Mesendoderm (in vitro differentiated cells): ENCODE measurements around the gene B9D1.

Experiments used
- DNase-seq: peaks from one replicate; pipeline ENCODE4 v3.0.0; 2013
- H2AK5ac ChIP-seq: 2 replicates; pipeline ENCODE4 v1.6.1; 2013; ENCODE audit warnings: low read length, inconsistent platforms
- H2BK120ac ChIP-seq: 2 replicates; pipeline ENCODE4 v1.6.1; 2013; ENCODE audit warnings: low read depth, mild to moderate bottlenecking, low read length, moderate library complexity, mixed read lengths
- H2BK15ac ChIP-seq: replicated peaks from 2 replicates; pipeline ENCODE4 v1.6.1; 2013; ENCODE audit warnings: low read depth, mild to moderate bottlenecking, moderate library complexity
- H2BK5ac ChIP-seq: 2 replicates; pipeline ENCODE4 v1.6.1; 2013; ENCODE audit warnings: low read length, inconsistent platforms
- H3K18ac ChIP-seq: 2 replicates; pipeline ENCODE4 v1.6.1; 2013; ENCODE audit warnings: mild to moderate bottlenecking, low read length, mixed read lengths
- H3K23ac ChIP-seq: one replicate; pipeline ENCODE4 v1.6.1; 2013; ENCODE audit warnings: low read length
- H3K27ac ChIP-seq: 2 replicates; pipeline ENCODE4 v1.5.1; 2013; ENCODE audit warnings: low read depth, mild to moderate bottlenecking, inconsistent platforms, low read length, moderate library complexity
- H3K27me3 ChIP-seq: 2 replicates; pipeline ENCODE4 v1.6.1; 2013; ENCODE audit warnings: low read length, control low read depth, mild to moderate bottlenecking, inconsistent platforms; ENCODE audit not compliant: insufficient read depth, poor library complexity
- H3K36me3 ChIP-seq: 2 replicates; pipeline ENCODE4 v1.6.1; 2013; ENCODE audit warnings: low read length, inconsistent platforms; ENCODE audit not compliant: control insufficient read depth, insufficient read depth
- H3K4ac ChIP-seq: one replicate; pipeline ENCODE4 v1.6.1; 2013; ENCODE audit warnings: low read depth, mild to moderate bottlenecking, low read length, moderate library complexity
- H3K4me1 ChIP-seq: 2 replicates; pipeline ENCODE4 v1.6.1; 2013; ENCODE audit warnings: low read depth, low read length, inconsistent platforms; ENCODE audit not compliant: control insufficient read depth
- H3K4me2 ChIP-seq: 2 replicates; pipeline ENCODE4 v1.6.1; 2013; ENCODE audit warnings: low read length
- H3K4me3 ChIP-seq: 2 replicates; pipeline ENCODE4 v1.5.1; 2013; ENCODE audit warnings: mild to moderate bottlenecking, low read length
- H3K56ac ChIP-seq: one replicate; pipeline ENCODE4 v1.6.1; 2013; ENCODE audit warnings: low read length
- H3K79me1 ChIP-seq: 2 replicates; pipeline ENCODE4 v1.6.1; 2013; ENCODE audit warnings: low read length, inconsistent platforms
- H3K79me2 ChIP-seq: 2 replicates; pipeline ENCODE4 v1.6.1; 2013; ENCODE audit warnings: mild to moderate bottlenecking, low read length; ENCODE audit not compliant: control insufficient read depth, insufficient read depth
- H3K9ac ChIP-seq: 2 replicates; pipeline ENCODE4 v1.6.1; 2013; ENCODE audit warnings: low read length, inconsistent platforms
- H4K5ac ChIP-seq: one replicate; pipeline ENCODE4 v1.6.1; 2013; ENCODE audit warnings: low read length
- H4K8ac ChIP-seq: one replicate; pipeline ENCODE4 v1.6.1; 2013; ENCODE audit warnings: low read depth, mild to moderate bottlenecking, control low read depth, low read length, moderate library complexity
- WGBS: extraction: QIAGEN DNeasy Blood & Tissue Kit; methylation state at CpG from one replicate; pipeline ENCODE4 v1.1.7; 2013; ENCODE audit warnings: low lambda C conversion rate, missing lambda C conversion rate; ENCODE audit not compliant: insufficient coverage; ENCODE audit errors: extremely low coverage; 5-methylcytosine and 5-hydroxymethylcytosine counted together

The B9D1 gene

DNA sequence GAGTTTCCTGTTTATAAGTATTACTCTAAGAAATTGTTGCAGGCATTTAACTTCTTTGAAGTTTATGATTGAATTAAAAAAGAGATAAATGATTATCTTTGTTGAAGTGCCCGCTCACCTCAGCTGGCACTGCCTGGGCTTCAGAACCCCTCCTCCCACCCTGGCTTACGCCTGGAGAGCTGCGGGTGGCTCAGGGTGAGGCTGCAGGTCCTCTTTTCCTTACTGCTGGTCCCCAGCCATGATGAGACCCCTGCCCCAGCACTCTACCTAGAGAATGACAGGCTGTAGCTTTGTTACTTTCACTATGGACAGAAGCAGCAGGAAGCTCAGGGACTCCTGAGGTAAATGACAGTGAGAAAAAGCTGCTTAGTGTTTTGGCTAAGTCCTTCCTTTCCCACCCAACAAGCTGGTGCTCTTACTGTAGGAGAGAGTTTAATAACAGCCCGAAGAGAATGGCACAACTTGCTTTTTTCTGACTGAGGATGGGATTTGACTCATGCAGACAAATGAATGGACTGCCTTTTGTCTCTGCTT is 63.2 kb downstream of the B9D1 start:
- no peak for DNase-seq
- Histone ChIP-seq H2BK15ac (no peak overlapping the region), H3K79me1 (peaks cover 10% of the 10 kb centered on the region), H3K4me2 (no peak overlapping the region), H2AK5ac (no peak overlapping the region), H3K9ac (no peak overlapping the region), H3K27ac (no peak overlapping the region), H2BK5ac (no peak overlapping the region), H3K4ac (no peak overlapping the region), H3K4me1 (no peaks in the 10 kb centered on the region), H3K27me3 (no peaks in the 10 kb centered on the region), H3K36me3 (no peaks in the 10 kb centered on the region), H3K18ac (no peak overlapping the region), H2BK120ac (no peak overlapping the region), H3K56ac (no peak overlapping the region), H3K4me3 (no peak overlapping the region), H4K8ac (no peak overlapping the region), H4K5ac (no peak overlapping the region), H3K23ac (no peak overlapping the region), H3K79me2 (no peaks in the 10 kb centered on the region)
- WGBS, result no CpG with 5 or more reads among the region's 4 CpGs

DNA sequence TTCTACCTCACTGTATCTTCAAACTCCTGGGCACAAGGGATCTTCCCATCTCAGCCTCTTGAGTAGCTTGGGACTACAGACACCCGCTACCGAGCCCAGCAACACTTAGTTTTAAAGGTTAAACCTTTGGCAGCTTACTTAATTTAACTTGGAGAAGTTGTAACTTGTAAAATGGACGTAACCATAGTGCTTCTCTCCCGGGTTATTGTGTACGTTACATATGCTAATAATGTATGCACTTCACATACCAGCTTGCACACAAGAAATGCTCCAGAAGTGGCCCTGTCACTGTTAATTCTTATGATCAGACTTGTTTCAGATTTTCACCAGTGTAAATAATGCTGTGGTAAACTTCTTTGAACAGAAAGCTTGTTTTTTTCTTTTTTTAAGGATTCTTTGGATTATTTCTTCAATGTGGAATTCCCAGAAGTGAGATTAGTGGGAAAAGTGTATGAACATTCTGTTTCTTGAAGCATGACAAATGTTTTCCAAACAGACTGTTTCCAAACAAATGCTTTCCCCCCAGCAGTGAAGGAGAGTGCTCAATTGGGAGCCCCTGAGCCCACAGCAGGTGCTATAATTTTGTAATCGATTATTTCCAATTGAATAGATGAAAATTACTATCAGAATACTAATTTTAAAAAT is 63.8 kb downstream of the B9D1 start:
- Histone ChIP-seq H4K5ac (no peak overlapping the region), H2AK5ac (no peak overlapping the region), H2BK15ac (no peak overlapping the region), H4K8ac (no peak overlapping the region), H3K4me2 (no peak overlapping the region), H3K18ac (no peak overlapping the region), H3K9ac (no peak overlapping the region), H3K4ac (no peak overlapping the region), H3K4me1 (no peaks in the 10 kb centered on the region), H3K27me3 (no peaks in the 10 kb centered on the region), H3K36me3 (no peaks in the 10 kb centered on the region), H3K79me1 (peaks cover 10% of the 10 kb centered on the region), H2BK120ac (no peak overlapping the region), H3K56ac (no peak overlapping the region), H3K27ac (no peak overlapping the region), H2BK5ac (no peak overlapping the region), H3K4me3 (no peak overlapping the region), H3K79me2 (no peaks in the 10 kb centered on the region), H3K23ac (no peak overlapping the region)
- no CpG with 5 or more reads among the region's 6 CpGs for WGBS
- no peak for DNase-seq

- H2BK120ac ChIP-seq, result no peak overlapping the region
- H4K8ac ChIP-seq, result no peak overlapping the region
- H3K4ac ChIP-seq, result no peak overlapping the region
- no peak overlapping the region for H3K18ac ChIP-seq
- no peak overlapping the region for H3K4me2 ChIP-seq
- H3K27ac ChIP-seq, result no peak overlapping the region
- no peak overlapping the region for H2BK5ac ChIP-seq
- no peaks in the 10 kb centered on the region for H3K4me1 ChIP-seq
- H4K5ac ChIP-seq, result no peak overlapping the region
- no peak overlapping the region for H2BK15ac ChIP-seq
- H3K4me3 ChIP-seq, result no peak overlapping the region
- no peaks in the 10 kb centered on the region for H3K36me3 ChIP-seq
- no peaks in the 10 kb centered on the region for H3K79me2 ChIP-seq
- H3K27me3 ChIP-seq, result no peaks in the 10 kb centered on the region
- no CpG with 5 or more reads among the region's 11 CpGs for WGBS
- H2AK5ac ChIP-seq, result no peak overlapping the region
- no peak overlapping the region for H3K56ac ChIP-seq
- peaks cover 13% of the 10 kb centered on the region for H3K79me1 ChIP-seq
- H3K23ac ChIP-seq, result no peak overlapping the region
- no peak overlapping the region for H3K9ac ChIP-seq
- DNase-seq, result no peak
These were observed 65.4 kb downstream of the B9D1 start for GRCh38 chr17:19296786-19297778.

DNA sequence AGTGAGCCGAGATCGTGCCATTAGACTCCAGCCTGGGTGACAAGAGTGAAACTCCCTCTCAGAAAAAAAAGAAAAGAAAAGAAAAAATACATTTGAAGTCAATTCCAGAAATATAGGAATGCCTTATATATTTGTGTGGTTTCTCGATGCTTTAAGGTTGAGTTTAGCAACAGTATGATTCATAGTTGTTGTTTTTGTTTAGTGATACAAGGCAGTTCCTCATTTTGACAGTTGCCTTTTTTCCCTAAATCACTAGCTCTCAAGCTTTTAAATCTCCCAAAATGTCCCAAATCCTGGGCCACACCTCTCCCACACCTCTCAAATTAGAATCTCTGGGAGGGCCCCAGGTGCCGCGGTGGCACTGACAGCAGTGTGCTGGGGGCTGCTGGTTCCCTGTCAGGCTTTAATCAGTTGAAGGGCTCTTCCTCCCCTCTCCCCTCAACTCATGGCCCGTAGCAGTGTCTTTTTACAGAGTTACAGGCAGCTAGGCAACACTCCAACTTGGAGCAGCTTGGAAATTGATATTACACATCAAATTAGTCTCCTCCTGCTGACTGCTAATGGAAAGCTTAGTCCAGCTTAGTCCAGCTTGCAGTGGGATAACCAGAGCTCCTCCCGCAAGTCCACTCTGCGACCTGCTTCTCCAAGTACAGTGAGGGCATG is 66.9 kb downstream of the B9D1 start:
- H3K4me2 ChIP-seq, result no peak overlapping the region
- H3K4ac ChIP-seq, result no peak overlapping the region
- no peak overlapping the region for H2BK5ac ChIP-seq
- no peak overlapping the region for H3K56ac ChIP-seq
- H3K18ac ChIP-seq, result no peak overlapping the region
- no peaks in the 10 kb centered on the region for H3K27me3 ChIP-seq
- no peaks in the 10 kb centered on the region for H3K36me3 ChIP-seq
- no peaks in the 10 kb centered on the region for H3K79me2 ChIP-seq
- H2AK5ac ChIP-seq, result no peak overlapping the region
- no peak overlapping the region for H3K23ac ChIP-seq
- no peak overlapping the region for H3K4me3 ChIP-seq
- H3K27ac ChIP-seq, result no peak overlapping the region
- H3K4me1 ChIP-seq, result no peaks in the 10 kb centered on the region
- no CpG with 5 or more reads among the region's 8 CpGs for WGBS
- H3K9ac ChIP-seq, result no peak overlapping the region
- H4K8ac ChIP-seq, result no peak overlapping the region
- no peak overlapping the region for H2BK120ac ChIP-seq
- H4K5ac ChIP-seq, result no peak overlapping the region
- DNase-seq, result no peak
- H2BK15ac ChIP-seq, result no peak overlapping the region
- H3K79me1 ChIP-seq, result peaks cover 11% of the 10 kb centered on the region

GRCh38 chr17:19294443-19294842 is 68.1 kb downstream of the B9D1 start:
- Histone ChIP-seq H2BK15ac (no peak overlapping the region), H2BK120ac (no peak overlapping the region), H3K23ac (no peak overlapping the region), H3K4me2 (no peak overlapping the region), H3K4me3 (no peak overlapping the region), H3K36me3 (no peaks in the 10 kb centered on the region), H3K18ac (no peak overlapping the region), H3K27me3 (no peaks in the 10 kb centered on the region), H3K79me1 (peaks cover 13% of the 10 kb centered on the region), H2AK5ac (no peak overlapping the region), H4K5ac (no peak overlapping the region), H3K9ac (no peak overlapping the region), H3K4ac (no peak overlapping the region), H2BK5ac (no peak overlapping the region), H3K79me2 (no peaks in the 10 kb centered on the region), H3K27ac (no peak overlapping the region), H3K4me1 (peaks cover 2% of the 10 kb centered on the region), H4K8ac (no peak overlapping the region), H3K56ac (no peak overlapping the region)
- no peak for DNase-seq
- WGBS, result no CpG with 5 or more reads among the region's 3 CpGs
